NCI-H748 treated with DMSO at 0.1 percent for 48 hours (cell line): Measurements from ENCODE around the gene PLA2G6.
A peak's percentile ranks its signal among the peaks of the same experiment; 100 is the strongest.

ENCODE experiments used
- DNase-seq: peaks from one replicate; lab custom pipeline; 2025; lab: John Stamatoyannopoulos, UW

PLA2G6 gene, protein sequence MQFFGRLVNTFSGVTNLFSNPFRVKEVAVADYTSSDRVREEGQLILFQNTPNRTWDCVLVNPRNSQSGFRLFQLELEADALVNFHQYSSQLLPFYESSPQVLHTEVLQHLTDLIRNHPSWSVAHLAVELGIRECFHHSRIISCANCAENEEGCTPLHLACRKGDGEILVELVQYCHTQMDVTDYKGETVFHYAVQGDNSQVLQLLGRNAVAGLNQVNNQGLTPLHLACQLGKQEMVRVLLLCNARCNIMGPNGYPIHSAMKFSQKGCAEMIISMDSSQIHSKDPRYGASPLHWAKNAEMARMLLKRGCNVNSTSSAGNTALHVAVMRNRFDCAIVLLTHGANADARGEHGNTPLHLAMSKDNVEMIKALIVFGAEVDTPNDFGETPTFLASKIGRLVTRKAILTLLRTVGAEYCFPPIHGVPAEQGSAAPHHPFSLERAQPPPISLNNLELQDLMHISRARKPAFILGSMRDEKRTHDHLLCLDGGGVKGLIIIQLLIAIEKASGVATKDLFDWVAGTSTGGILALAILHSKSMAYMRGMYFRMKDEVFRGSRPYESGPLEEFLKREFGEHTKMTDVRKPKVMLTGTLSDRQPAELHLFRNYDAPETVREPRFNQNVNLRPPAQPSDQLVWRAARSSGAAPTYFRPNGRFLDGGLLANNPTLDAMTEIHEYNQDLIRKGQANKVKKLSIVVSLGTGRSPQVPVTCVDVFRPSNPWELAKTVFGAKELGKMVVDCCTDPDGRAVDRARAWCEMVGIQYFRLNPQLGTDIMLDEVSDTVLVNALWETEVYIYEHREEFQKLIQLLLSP

GRCh38 chr22:38181453-38182200 lies at the start of gene PLA2G6:
Gene PLA2G6 (minus strand): TSS chr22:38181830. CDS start chr22:38169426, 12,404 bp downstream.
- peak; percentile 87 for DNase-seq

GRCh38 chr22:38230916-38231315 lies 49.3 kb upstream of the PLA2G6 start:
- DNase-seq, result no peak

GRCh38 chr22:38230108-38230825 lies 48.6 kb upstream of the PLA2G6 start:
- DNase-seq, result no peak

DNA sequence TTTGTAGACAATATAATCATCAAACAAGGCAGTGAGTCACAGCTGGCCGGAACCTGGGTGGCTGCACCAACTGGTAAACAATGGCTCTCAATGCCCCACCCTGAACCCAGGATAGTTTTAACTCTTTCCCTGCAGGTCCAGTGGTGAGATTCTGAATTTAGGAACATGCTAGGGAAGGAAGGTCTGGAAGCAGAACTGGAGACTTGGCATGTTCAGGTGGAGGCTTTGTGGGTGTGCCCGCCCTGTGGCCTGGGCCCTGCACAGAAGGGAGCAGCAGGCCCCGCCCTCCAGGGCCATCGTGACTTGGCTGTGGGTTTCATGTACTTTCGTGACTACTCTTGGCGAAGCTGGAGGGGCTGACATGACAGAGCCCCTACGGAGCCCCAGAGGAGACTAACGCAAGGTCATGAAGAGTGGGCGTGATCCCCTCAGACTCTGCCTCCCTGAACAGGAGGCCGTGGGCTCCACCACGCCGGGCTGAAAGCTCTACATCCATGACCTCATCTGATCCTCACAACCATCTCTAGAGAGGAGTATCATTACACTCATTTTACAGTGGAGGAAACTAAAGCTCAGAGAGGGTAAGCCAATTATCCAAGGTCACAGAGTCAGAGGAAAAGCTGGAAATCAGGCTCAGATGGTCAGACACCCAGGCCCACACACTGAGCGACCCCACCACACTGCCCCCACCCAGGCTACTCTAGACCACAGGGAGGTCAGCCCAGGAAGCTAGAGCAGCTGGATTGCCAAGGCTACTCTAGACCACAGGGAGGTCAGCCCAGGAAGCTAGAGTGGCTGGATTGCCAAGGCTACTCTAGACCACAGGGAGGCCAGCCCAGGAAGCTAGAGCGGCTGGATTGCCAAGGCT lies 47.5 kb upstream of the PLA2G6 start:
- no peak for DNase-seq

DNA sequence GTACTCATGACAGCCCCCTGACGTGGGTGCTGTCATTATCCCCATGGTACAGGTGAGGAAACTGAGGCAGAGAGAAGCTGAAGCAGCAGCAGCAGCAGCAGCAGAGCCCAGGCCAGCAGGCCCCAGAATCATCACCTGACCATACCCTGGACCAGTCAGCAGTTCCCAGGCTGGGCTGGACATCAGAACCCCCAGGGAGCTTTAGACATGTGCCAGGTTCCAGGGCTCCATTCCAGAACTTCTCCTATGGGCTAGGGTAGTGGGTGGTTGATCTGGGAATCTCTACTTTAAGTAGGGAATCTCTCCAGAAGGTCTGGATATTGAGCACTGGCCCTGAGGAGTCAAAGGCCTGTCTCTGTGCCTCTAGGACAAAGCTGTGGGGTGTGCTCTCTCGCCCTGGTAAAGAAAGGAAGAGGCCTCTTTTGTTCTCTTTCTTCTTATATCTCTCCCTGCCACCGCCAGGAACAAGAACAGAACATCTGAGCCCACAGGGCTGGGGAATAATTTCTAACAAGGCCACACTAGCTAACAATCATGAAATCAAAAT lies 46.8 kb upstream of the PLA2G6 start:
- no peak for DNase-seq

DNA sequence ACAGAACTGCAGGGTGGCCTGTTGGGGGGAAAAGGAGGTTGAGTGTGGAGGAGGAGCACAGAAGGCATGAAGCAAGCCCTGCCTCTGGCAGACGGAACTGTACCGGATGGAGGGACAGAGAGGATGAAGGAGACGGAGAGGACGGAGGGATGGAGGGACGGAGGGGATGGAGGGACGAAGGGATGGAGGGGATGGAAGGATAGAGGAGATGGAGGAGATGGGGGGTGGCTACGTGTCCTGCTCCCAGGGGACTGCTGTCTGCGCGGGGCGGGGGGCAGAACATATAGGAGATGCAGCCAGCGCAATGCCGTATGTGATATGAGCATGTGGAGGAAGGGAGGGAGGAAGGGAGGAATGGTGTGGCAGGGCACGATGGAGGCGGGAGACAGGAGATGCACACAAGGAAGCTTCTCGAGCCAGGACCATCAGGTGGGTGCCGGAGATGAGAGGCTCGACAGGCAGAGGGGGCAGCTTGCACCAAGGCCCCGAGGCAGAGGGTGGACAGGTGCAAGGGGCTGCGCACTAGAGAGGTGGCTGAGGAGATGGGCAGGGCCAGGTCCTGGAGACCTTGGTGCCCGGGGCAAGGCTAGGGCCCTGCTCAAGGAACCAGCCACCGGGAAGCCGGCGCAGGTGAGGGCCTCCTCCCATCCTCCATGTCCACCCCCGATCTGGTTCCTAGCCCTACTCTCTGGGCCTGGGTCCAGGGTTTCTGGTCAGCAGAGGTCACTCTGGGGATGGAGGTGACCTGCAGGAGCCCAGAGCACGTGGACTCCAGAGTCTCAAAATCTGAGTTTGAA lies 45.4 kb upstream of the PLA2G6 start:
- no peak for DNase-seq

GRCh38 chr22:38223289-38223960 lies 41.8 kb upstream of the PLA2G6 start:
- no peak for DNase-seq

GRCh38 chr22:38222797-38223119 lies 41.1 kb upstream of the PLA2G6 start:
- DNase-seq, result no peak

DNA sequence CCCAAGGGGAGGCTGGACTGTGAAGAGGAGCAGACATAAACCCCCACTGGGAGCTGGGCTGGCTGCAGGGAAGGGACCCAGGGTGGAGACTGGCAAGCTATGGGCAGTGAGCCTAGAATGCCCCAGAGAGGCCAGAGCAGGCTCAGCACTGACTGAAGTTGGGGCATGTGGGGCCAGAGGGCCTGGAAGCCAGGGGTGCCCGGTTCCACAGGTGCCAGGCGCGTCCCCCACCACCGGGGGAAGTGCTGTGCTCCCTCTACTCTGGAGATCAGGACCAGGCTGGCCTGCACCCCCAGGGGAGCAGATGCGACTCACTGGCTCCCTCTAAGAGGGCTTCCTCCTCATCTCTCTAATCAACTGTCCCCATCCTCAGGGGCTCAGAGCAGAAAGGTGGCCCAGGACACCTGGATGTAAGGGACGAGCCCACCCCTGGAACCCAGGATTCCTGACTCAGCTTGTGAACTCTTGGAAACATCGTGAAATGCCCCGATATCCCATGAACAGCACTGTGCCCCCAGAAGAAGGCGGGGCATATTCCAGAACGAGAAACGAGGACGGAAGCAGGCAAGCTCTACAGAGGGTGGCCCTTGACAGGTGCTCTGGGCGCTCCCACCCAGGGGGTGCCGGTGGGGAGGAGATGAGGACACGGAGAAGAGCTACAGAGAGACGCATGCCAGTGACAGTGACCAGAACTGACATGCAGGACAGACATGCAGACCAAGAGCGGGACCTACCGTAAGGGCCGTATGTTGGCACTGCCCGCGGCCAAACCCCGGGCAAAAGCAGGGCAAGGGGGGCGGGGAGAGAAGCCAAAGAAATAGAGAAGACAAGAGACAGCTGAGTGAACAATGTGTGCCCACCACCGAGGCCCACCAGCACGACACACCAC lies 40.5 kb upstream of the PLA2G6 start:
- no peak for DNase-seq

- no peak for DNase-seq
Measured at GRCh38 chr22:38221407-38221806, 39.8 kb upstream of the PLA2G6 start.

DNA sequence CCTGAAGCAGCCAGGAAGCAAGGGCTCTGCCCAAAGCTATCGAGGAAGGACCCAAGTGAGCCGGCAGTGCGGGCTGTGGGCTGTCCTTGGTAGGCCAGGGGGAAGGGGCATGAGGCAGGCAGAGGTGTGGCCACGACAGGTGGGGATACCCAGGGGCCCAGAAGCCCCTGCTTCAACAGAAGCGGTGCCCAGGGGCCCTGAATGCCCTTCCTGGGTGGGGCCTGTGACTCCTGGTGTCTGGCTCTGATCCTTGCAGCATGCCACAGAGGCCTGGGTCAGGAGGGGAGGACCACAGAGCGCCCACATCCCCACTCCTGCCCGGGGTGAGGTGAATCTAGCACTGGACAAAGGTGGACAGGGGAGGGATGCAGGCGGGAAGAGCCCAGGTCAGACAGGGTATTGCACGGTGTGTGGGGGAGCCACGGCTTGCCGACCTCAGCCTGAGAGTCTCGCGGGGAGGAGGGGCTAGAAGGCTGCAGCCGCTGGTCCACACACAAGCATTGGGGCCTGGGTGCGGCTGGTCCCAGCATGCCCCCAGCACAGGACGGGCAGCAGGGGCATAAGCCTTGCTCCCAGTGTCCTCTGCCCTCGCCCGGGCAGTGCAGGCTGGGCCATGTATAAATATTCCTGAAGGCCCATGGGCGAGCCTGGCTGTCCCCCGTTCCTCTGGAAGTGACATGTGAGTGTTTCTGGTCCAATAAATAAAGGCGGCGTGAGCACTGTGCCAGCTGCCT lies 39.2 kb upstream of the PLA2G6 start:
- DNase-seq, result no peak

GRCh38 chr22:38220163-38220562 lies 38.5 kb upstream of the PLA2G6 start:
- DNase-seq, result no peak

- DNase-seq, result no peak
Measured at GRCh38 chr22:38219632-38220031, 38.0 kb upstream of the PLA2G6 start.

DNA sequence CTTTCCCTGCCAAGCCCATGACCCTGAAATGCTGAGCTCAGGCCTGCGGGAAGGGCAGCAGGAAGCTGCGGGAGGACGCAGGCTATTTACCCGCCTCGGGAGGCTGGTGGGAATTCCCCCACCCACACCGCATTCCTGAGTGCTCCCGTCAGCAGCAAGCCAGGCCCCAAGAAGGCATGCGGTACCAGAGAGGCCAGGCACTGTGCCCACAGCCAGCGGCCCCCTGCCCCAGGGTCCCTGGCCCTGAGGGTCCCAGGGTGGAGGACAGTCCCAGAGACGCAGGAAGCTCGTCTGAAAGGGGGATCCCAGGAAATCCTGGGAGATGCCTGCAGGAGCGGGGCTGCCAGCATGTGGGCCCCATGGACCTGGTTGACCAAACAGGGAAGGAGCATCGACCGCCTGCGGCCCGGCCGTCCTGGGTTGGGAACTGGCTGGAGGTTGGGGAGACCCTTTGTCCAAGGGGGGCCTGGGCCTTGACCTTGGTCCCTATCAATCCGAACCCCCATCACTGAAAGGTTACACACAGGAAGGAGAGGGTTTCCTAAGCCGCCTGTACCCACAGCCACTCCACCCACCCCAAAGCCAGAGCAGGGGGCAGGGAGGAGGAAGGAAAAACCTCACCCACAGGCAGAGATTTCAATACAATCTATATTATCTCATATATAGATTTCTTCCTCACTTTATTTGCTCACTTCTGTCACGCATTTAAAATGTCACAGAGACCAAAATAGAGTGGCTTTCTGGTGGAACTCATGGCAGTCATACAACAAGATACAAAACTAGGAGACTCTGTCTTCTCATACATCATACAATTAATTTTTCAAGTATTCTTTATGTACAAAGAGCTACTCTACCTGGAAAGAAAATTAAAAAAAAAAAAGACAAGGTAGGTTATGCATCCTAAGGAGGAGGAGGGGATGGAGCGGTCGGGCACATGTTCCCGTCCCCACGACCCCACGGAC lies 37.3 kb upstream of the PLA2G6 start:
- no peak for DNase-seq

DNA sequence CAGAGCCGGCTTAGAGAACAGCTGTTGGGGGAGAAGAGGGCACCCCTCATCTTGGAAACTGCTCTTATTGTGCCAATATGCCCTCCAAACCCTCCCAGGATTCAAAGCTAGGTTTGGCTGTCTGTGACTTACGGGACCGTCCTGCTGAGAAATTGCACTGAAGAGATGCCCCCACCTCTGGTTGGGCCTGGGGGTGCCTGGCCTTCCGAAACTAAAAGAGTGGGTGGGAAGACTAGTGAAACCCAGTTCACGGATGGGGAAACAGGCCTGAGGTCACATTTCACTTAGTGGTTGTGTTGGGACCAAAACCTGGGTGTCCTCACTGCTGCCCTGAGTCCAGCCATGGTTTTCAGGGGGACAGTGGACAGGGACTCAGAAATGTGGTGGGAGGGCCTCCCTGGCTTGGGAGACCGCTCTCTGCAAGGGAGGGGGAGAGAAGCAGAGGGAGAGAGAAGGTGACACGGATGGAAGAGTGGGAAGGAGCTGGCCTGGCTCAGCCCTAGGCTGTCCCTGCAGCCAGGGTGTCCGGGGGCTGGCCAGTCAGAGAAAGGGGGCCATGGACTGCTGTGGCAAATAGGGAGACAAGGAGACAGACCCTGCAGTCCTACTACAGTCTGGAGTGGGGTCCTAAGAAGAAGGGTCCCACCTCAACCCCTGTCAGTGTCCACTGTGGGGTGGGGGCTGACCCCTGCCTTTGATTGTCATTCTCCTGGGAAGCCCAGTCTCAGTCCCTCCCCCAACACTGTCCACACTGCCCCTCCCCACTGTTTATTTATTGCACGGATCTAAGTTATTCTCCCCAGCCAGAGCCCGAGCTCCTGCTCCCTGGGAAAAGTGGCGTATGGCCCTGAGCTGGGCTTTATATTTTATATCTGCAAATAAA lies 33.8 kb upstream of the PLA2G6 start:
- DNase-seq, result no peak
